Measurements from ENCODE around the gene OXNAD1.
"Not testable (repeated sequence)": the region's sequence is repeated elsewhere in the genome, so short reads cannot be mapped to it uniquely, and the experiment has no call there.

The OXNAD1 gene

GRCh38 chr3:16307832-16308531, 43.0 kb downstream of the OXNAD1 start:
- H3K79me2 ChIP-seq (ENCODE audit: insufficient read depth, low read length) = no peaks in the 10 kb centered on the region
- TF ChIP-seq CTCF (conservative IDR thresholded peaks at IDR 0.05; ENCODE audit: low read length) (no peak), EZH2phosphoT487 (IDR thresholded peaks at IDR 0.05; ENCODE audit: borderline replicate concordance) (no peak)
- no peak overlapping the region for H2AFZ ChIP-seq (ENCODE audit: low read length)
- H3K4me2 ChIP-seq (ENCODE audit: low read depth, low read length, poor library complexity, severe bottlenecking) = no peak overlapping the region
- H3K4me3 ChIP-seq (ENCODE audit: low read length, poor library complexity, severe bottlenecking) = no peak overlapping the region
- no peaks in the 10 kb centered on the region for H3K9me2 ChIP-seq (replicated peaks; ENCODE audit: low read depth, low read length)
- H3K27me3 ChIP-seq (ENCODE audit: insufficient read depth, low read length, poor library complexity, severe bottlenecking) = no peaks in the 10 kb centered on the region
- peaks cover 46% of the 10 kb centered on the region for H3K4me1 ChIP-seq (ENCODE audit: insufficient read depth, low read length, poor library complexity, severe bottlenecking)
- H3K9ac ChIP-seq (ENCODE audit: low read depth, low read length, poor library complexity, severe bottlenecking) = no peak overlapping the region
- no peaks in the 10 kb centered on the region for H3K9me3 ChIP-seq (ENCODE audit: insufficient read depth, low read depth, low read length)
- H3K36me3 ChIP-seq (ENCODE audit: insufficient read depth, low read length) = peaks cover 13% of the 10 kb centered on the region; the same call in 1 of the 2 replicates
- peaks cover 14% of the 10 kb centered on the region for H3F3A ChIP-seq (ENCODE audit: low read depth)
- no peaks in the 10 kb centered on the region for H4K20me1 ChIP-seq (ENCODE audit: insufficient read depth, low read length, poor library complexity, severe bottlenecking)

GRCh38 chr3:16308727-16309126, 43.7 kb downstream of the OXNAD1 start:
- no peaks in the 10 kb centered on the region for H3K9me3 ChIP-seq (ENCODE audit: insufficient read depth, low read depth, low read length)
- no peaks in the 10 kb centered on the region for H3K9me2 ChIP-seq (replicated peaks; ENCODE audit: low read depth, low read length)
- H3K4me3 ChIP-seq (ENCODE audit: low read length, poor library complexity, severe bottlenecking) = no peak overlapping the region
- peaks cover 7% of the 10 kb centered on the region; the same call in 1 of the 2 replicates for H3K36me3 ChIP-seq (ENCODE audit: insufficient read depth, low read length)
- no peaks in the 10 kb centered on the region for H3K79me2 ChIP-seq (ENCODE audit: insufficient read depth, low read length)
- TF ChIP-seq CTCF (conservative IDR thresholded peaks at IDR 0.05; ENCODE audit: low read length) (no peak), EZH2phosphoT487 (IDR thresholded peaks at IDR 0.05; ENCODE audit: borderline replicate concordance) (no peak)
- no peak overlapping the region for H2AFZ ChIP-seq (ENCODE audit: low read length)
- H4K20me1 ChIP-seq (ENCODE audit: insufficient read depth, low read length, poor library complexity, severe bottlenecking) = no peaks in the 10 kb centered on the region
- no peak overlapping the region for H3K9ac ChIP-seq (ENCODE audit: low read depth, low read length, poor library complexity, severe bottlenecking)
- peaks cover 14% of the 10 kb centered on the region for H3F3A ChIP-seq (ENCODE audit: low read depth)
- no peak overlapping the region for H3K4me2 ChIP-seq (ENCODE audit: low read depth, low read length, poor library complexity, severe bottlenecking)
- peaks cover 46% of the 10 kb centered on the region for H3K4me1 ChIP-seq (ENCODE audit: insufficient read depth, low read length, poor library complexity, severe bottlenecking)
- no peaks in the 10 kb centered on the region for H3K27me3 ChIP-seq (ENCODE audit: insufficient read depth, low read length, poor library complexity, severe bottlenecking)

- H3K79me2 ChIP-seq (ENCODE audit: insufficient read depth, low read length) = no peaks in the 10 kb centered on the region
- no peak for TF ChIP-seq EZH2phosphoT487 (IDR thresholded peaks at IDR 0.05; ENCODE audit: borderline replicate concordance)
- TF ChIP-seq CTCF (conservative IDR thresholded peaks at IDR 0.05; ENCODE audit: low read length) = no peak
- no peaks in the 10 kb centered on the region for H4K20me1 ChIP-seq (ENCODE audit: insufficient read depth, low read length, poor library complexity, severe bottlenecking)
- H3K4me3 ChIP-seq (ENCODE audit: low read length, poor library complexity, severe bottlenecking) = peak overlapping the region; percentile 47
- H3K27me3 ChIP-seq (ENCODE audit: insufficient read depth, low read length, poor library complexity, severe bottlenecking) = no peaks in the 10 kb centered on the region
- H3K4me1 ChIP-seq (ENCODE audit: insufficient read depth, low read length, poor library complexity, severe bottlenecking) = peaks cover 53% of the 10 kb centered on the region
- no peaks in the 10 kb centered on the region for H3K9me3 ChIP-seq (ENCODE audit: insufficient read depth, low read depth, low read length)
- H2AFZ ChIP-seq (ENCODE audit: low read length) = no peak overlapping the region
- no peaks in the 10 kb centered on the region for H3K9me2 ChIP-seq (replicated peaks; ENCODE audit: low read depth, low read length)
- H3F3A ChIP-seq (ENCODE audit: low read depth) = peaks cover 14% of the 10 kb centered on the region
- H3K4me2 ChIP-seq (ENCODE audit: low read depth, low read length, poor library complexity, severe bottlenecking) = peak overlapping the region; percentile 72
- H3K36me3 ChIP-seq (ENCODE audit: insufficient read depth, low read length) = 0 out of 2 replicates have a peak, but pooled peaks cover 3% of the 10 kb centered on the region
- peak overlapping the region; percentile 29 for H3K9ac ChIP-seq (ENCODE audit: low read depth, low read length, poor library complexity, severe bottlenecking)
Measured at GRCh38 chr3:16309558-16309957, 44.5 kb downstream of the OXNAD1 start.

GRCh38 chr3:16310486-16310885, 45.5 kb downstream of the OXNAD1 start:
- not testable (repeated sequence) for H3K9me2 ChIP-seq (replicated peaks; ENCODE audit: low read depth, low read length); H2AFZ ChIP-seq (ENCODE audit: low read length); H3K79me2 ChIP-seq (ENCODE audit: insufficient read depth, low read length); H3K36me3 ChIP-seq (ENCODE audit: insufficient read depth, low read length); H3K9me3 ChIP-seq (ENCODE audit: insufficient read depth, low read depth, low read length); H3K27me3 ChIP-seq (ENCODE audit: insufficient read depth, low read length, poor library complexity, severe bottlenecking); H4K20me1 ChIP-seq (ENCODE audit: insufficient read depth, low read length, poor library complexity, severe bottlenecking)
- Histone ChIP-seq H3K4me1 (ENCODE audit: insufficient read depth, low read length, poor library complexity, severe bottlenecking) (peaks cover 51% of the 10 kb centered on the region), H3K4me3 (ENCODE audit: low read length, poor library complexity, severe bottlenecking) (peak overlapping the region; percentile 47), H3K4me2 (ENCODE audit: low read depth, low read length, poor library complexity, severe bottlenecking) (peak overlapping the region; percentile 72), H3F3A (ENCODE audit: low read depth) (peaks cover 14% of the 10 kb centered on the region), H3K9ac (ENCODE audit: low read depth, low read length, poor library complexity, severe bottlenecking) (peak overlapping the region; percentile 29)
